Progenitor cell of endocrine pancreas (in vitro differentiated cells): ENCODE results near the gene TM4SF1. TPM values are rescaled to one million over a fixed set of nuclear protein-coding genes. Genes with fewer than 3 reads are reported as not detected.

Experiments used
- DNase-seq: peaks from one replicate; pipeline ENCODE4 v3.0.0; 2021; ENCODE audit warnings: low spot score; ENCODE audit not compliant: unreplicated experiment
- H3K27ac Mint-ChIP-seq: 2 replicates; pipeline ENCODE4 v1.8.0; 2021; ENCODE audit warnings: mild to moderate bottlenecking, moderate library complexity, mixed read lengths
- H3K27me3 Mint-ChIP-seq: 2 replicates; pipeline ENCODE4 v1.8.0; 2021; ENCODE audit warnings: mixed read lengths
- H3K36me3 Mint-ChIP-seq: 2 replicates; pipeline ENCODE4 v1.8.0; 2022; ENCODE audit warnings: mixed read lengths; ENCODE audit not compliant: insufficient read depth
- H3K4me1 Mint-ChIP-seq: 2 replicates; pipeline ENCODE4 v1.8.0; 2021; ENCODE audit warnings: low read depth, mixed read lengths
- H3K4me3 Mint-ChIP-seq: 2 replicates; pipeline ENCODE4 v1.8.0; 2021; ENCODE audit warnings: low read depth, mild to moderate bottlenecking, moderate library complexity, mixed read lengths
- H3K9me3 Mint-ChIP-seq: 2 replicates; pipeline ENCODE4 v1.8.0; 2021; ENCODE audit warnings: low read depth, mixed read lengths
- total RNA-seq: library from RNA; stranded (reverse); gene quantifications from 2 replicates; pipeline ENCODE4 v1.2.1, GENCODE V29; 2021
- TF ChIP-seq, protein P1 (sequence below): fragments of 200-600 bp; sonication (generic); IDR thresholded peaks from one replicate; pipeline ENCODE4 v1.5.0; 2021; ENCODE audit warnings: antibody characterized with exemption, mild to moderate bottlenecking; ENCODE audit not compliant: unreplicated experiment

Gene TM4SF1
- total RNA-seq, 1 donor from 2014 or later = 2.1 TPM

DNA sequence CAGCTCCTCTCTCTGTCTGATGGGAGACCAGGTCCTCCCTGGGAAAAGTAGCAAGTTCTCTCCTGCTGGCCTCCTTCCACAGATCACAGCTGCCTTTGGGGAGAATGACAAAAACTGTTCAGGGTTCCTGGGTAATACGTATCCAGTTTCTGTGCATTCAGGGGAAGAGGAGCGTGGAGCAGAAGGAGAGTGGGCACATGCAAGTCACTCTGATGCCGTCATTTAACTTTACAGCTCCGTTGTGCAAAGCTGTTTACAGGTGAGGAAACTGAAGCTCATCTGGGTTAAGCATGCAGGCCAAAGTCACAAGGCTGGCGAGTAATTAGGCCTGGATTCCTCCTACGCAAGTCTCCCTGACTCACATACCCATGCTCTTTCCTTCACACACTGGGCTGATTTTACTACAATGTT is 7.5 kb upstream of the TM4SF1 start:
- TF ChIP-seq, protein P1, sequence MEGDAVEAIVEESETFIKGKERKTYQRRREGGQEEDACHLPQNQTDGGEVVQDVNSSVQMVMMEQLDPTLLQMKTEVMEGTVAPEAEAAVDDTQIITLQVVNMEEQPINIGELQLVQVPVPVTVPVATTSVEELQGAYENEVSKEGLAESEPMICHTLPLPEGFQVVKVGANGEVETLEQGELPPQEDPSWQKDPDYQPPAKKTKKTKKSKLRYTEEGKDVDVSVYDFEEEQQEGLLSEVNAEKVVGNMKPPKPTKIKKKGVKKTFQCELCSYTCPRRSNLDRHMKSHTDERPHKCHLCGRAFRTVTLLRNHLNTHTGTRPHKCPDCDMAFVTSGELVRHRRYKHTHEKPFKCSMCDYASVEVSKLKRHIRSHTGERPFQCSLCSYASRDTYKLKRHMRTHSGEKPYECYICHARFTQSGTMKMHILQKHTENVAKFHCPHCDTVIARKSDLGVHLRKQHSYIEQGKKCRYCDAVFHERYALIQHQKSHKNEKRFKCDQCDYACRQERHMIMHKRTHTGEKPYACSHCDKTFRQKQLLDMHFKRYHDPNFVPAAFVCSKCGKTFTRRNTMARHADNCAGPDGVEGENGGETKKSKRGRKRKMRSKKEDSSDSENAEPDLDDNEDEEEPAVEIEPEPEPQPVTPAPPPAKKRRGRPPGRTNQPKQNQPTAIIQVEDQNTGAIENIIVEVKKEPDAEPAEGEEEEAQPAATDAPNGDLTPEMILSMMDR = no peak
- no peak for DNase-seq
- H3K4me3 Mint-ChIP-seq = no peak overlapping the region

GRCh38 chr3:149384167-149384566 is 6.7 kb upstream of the TM4SF1 start:
- no peak for DNase-seq
- Mint-ChIP-seq H3K27me3 (no peaks in the 10 kb centered on the region), H3K9me3 (peaks cover 20% of the 10 kb centered on the region), H3K4me3 (no peak overlapping the region), H3K4me1 (peaks cover 37% of the 10 kb centered on the region), H3K27ac (peak overlapping the region; percentile 25), H3K36me3 (peaks cover 9% of the 10 kb centered on the region)
- TF ChIP-seq, protein P1 = no peak

More for the DNA sequence above, 7.5 kb upstream of the TM4SF1 start:
- no peak overlapping the region for H3K27ac Mint-ChIP-seq
- no peaks in the 10 kb centered on the region for H3K27me3 Mint-ChIP-seq
- H3K9me3 Mint-ChIP-seq = peaks cover 25% of the 10 kb centered on the region
- peaks cover 12% of the 10 kb centered on the region for H3K36me3 Mint-ChIP-seq
- peaks cover 37% of the 10 kb centered on the region for H3K4me1 Mint-ChIP-seq

- Mint-ChIP-seq H3K27ac (no peak overlapping the region), H3K4me1 (peaks cover 37% of the 10 kb centered on the region), H3K4me3 (no peak overlapping the region), H3K9me3 (peaks cover 15% of the 10 kb centered on the region), H3K27me3 (no peaks in the 10 kb centered on the region), H3K36me3 (peaks cover 10% of the 10 kb centered on the region)
- TF ChIP-seq, protein P1 = no peak
- DNase-seq = no peak
Measured at GRCh38 chr3:149383703-149384102, 6.3 kb upstream of the TM4SF1 start.

- Mint-ChIP-seq H3K9me3 (peaks cover 11% of the 10 kb centered on the region), H3K4me3 (no peak overlapping the region), H3K36me3 (peaks cover 8% of the 10 kb centered on the region), H3K27me3 (no peaks in the 10 kb centered on the region), H3K27ac (no peak overlapping the region), H3K4me1 (peaks cover 39% of the 10 kb centered on the region)
- no peak for DNase-seq
- TF ChIP-seq, protein P1 = no peak
Measured at GRCh38 chr3:149382518-149382917, 5.1 kb upstream of the TM4SF1 start.

DNA sequence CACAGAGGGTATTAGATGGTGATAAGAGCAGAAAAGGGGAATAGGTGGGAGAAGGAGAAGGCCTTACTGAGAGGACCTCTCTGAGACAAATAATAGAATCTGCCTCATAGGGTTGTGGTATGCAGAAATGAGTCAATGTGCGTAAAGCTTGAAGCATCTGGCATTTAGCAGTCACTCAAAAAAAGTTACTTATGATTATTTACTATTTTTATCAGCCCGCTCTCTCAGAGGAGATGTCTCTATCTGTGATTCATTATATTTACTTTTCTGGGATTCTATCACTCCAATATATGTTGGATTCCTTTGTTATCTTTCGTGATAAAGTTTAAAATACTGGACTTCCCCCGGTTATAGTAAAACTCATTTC is 4.6 kb upstream of the TM4SF1 start:
- TF ChIP-seq, protein P1 = no peak
- no peak overlapping the region for H3K4me3 Mint-ChIP-seq
- DNase-seq = no peak
- peaks cover 11% of the 10 kb centered on the region for H3K9me3 Mint-ChIP-seq
- peaks cover 40% of the 10 kb centered on the region for H3K4me1 Mint-ChIP-seq
- no peaks in the 10 kb centered on the region for H3K27me3 Mint-ChIP-seq
- H3K36me3 Mint-ChIP-seq = peaks cover 8% of the 10 kb centered on the region
- H3K27ac Mint-ChIP-seq = no peak overlapping the region
